ENCODE data around the gene VMO1. TPM values are rescaled to one million over a fixed set of nuclear protein-coding genes. Genes with fewer than 3 reads are reported as not detected.
A peak's percentile ranks its signal among the peaks of the same experiment; 100 is the strongest.

The VMO1 gene
- total RNA-seq, 4 donors from 2014 or later, result 1.3 to 2.2 TPM; not detected in 2

GRCh38 chr17:4815043-4815675, 29.0 kb upstream of the VMO1 start:
- no peaks in the 10 kb centered on the region for H3K36me3 ChIP-seq
- TF ChIP-seq CTCF (IDR thresholded peaks at IDR 0.05) (no peak), POLR2A (IDR thresholded peaks at IDR 0.05) (no peak)
- DNase-seq, result no peak
- no peak overlapping the region for H3K4me3 ChIP-seq
- intact Hi-C loops (cut with DNase I; ENCODE audit: low total_unique reads), result no loop called here
- H3K27me3 ChIP-seq, result no peaks in the 10 kb centered on the region
- no peaks in the 10 kb centered on the region for H3K9me3 ChIP-seq
- H3K4me1 ChIP-seq, result no peaks in the 10 kb centered on the region
- no peak overlapping the region for H3K27ac ChIP-seq

- Histone ChIP-seq H3K4me3 (no peak overlapping the region), H3K27ac (no peak overlapping the region), H3K36me3 (no peaks in the 10 kb centered on the region), H3K4me1 (peaks cover 0 to 9% of the 10 kb centered on the region in 2 donors), H3K9me3 (no peaks in the 10 kb centered on the region), H3K27me3 (no peaks in the 10 kb centered on the region)
- intact Hi-C loops (cut with DNase I; ENCODE audit: low total_unique reads), result no loop called here
- no peak for DNase-seq
- no peak for TF ChIP-seq CTCF (IDR thresholded peaks at IDR 0.05)
- no peak for TF ChIP-seq POLR2A (IDR thresholded peaks at IDR 0.05)
Measured at GRCh38 chr17:4812690-4813089, 26.5 kb upstream of the VMO1 start.

GRCh38 chr17:4811471-4811870, 25.3 kb upstream of the VMO1 start:
- Histone ChIP-seq H3K4me1 (peaks cover 0 to 10% of the 10 kb centered on the region in 2 donors), H3K36me3 (no peaks in the 10 kb centered on the region), H3K27me3 (no peaks in the 10 kb centered on the region), H3K9me3 (no peaks in the 10 kb centered on the region), H3K27ac (no peak overlapping the region), H3K4me3 (no peak overlapping the region)
- intact Hi-C loops (cut with DNase I; ENCODE audit: low total_unique reads), result no loop called here
- TF ChIP-seq CTCF (IDR thresholded peaks at IDR 0.05) (no peak), POLR2A (IDR thresholded peaks at IDR 0.05) (no peak)
- DNase-seq, result no peak

- TF ChIP-seq CTCF (IDR thresholded peaks at IDR 0.05) (no peak), POLR2A (IDR thresholded peaks at IDR 0.05) (no peak)
- H3K9me3 ChIP-seq, result no peaks in the 10 kb centered on the region
- peaks cover 0 to 10% of the 10 kb centered on the region in 2 donors for H3K4me1 ChIP-seq
- no peaks in the 10 kb centered on the region for H3K27me3 ChIP-seq
- H3K4me3 ChIP-seq, result no peak overlapping the region
- DNase-seq, result no peak
- intact Hi-C loops (cut with DNase I; ENCODE audit: low total_unique reads), result no loop called here
- H3K36me3 ChIP-seq, result no peaks in the 10 kb centered on the region
- no peak overlapping the region for H3K27ac ChIP-seq
Measured at GRCh38 chr17:4810696-4811290, 24.6 kb upstream of the VMO1 start.

- H3K4me3 ChIP-seq, result no peak overlapping the region
- H3K27me3 ChIP-seq, result no peaks in the 10 kb centered on the region
- H3K27ac ChIP-seq, result peak overlapping the region in 1 of 2 donors; percentile 74
- peaks cover 0 to 10% of the 10 kb centered on the region in 2 donors for H3K4me1 ChIP-seq
- DNase-seq, result peak; percentile 41 to 60
- H3K36me3 ChIP-seq, result no peaks in the 10 kb centered on the region
- no peaks in the 10 kb centered on the region for H3K9me3 ChIP-seq
- TF ChIP-seq CTCF (IDR thresholded peaks at IDR 0.05), result no peak
- no peak for TF ChIP-seq POLR2A (IDR thresholded peaks at IDR 0.05)
- intact Hi-C loops (cut with DNase I; ENCODE audit: low total_unique reads), result no loop called here
Measured at GRCh38 chr17:4808378-4808767, 22.2 kb upstream of the VMO1 start.
